ENCODE results near the gene INSL3. TPM values are rescaled to one million over a fixed set of nuclear protein-coding genes. Genes with fewer than 3 reads are reported as not detected.

INSL3 gene
- polyA plus RNA-seq, 1 of the 3 experiments (the other 2 are of a cell fraction), result 0.21 TPM

GRCh38 chr19:17780781-17781180 lies 40.5 kb downstream of the INSL3 start:
- 86% methylated on average over 1 of the region's 2 CpGs for WGBS (ENCODE audit: low lambda C conversion rate)
- Histone ChIP-seq H3K4me2 (no peak overlapping the region), H2AFZ (ENCODE audit: low read depth) (no peak overlapping the region), H3K4me1 (ENCODE audit: control insufficient read depth in 1 of 2, insufficient read depth in 2 of 2, low read depth in 1 of 2, low read length in 1 of 2) (peaks cover 0 to 3% of the 10 kb centered on the region in 2 experiments; a peak in 1 of 4 replicates), H3F3A (replicated peaks; ENCODE audit: insufficient read depth) (no peaks in the 10 kb centered on the region), H3K9me2 (no peaks in the 10 kb centered on the region), H3K9me3 (no peaks in the 10 kb centered on the region), H3K9ac (no peak overlapping the region), H3K36me3 (replicated peaks in 1 of 2; ENCODE audit: control insufficient read depth in 1 of 2, insufficient read depth in 2 of 2, low read length in 1 of 2) (no peaks in the 10 kb centered on the region), H3K27ac (ENCODE audit: low read depth in 2 of 2, low read length in 1 of 2) (no peak overlapping the region), H3K27me3 (ENCODE audit: insufficient read depth) (no peaks in the 10 kb centered on the region), H4K20me1 (ENCODE audit: insufficient read depth) (no peaks in the 10 kb centered on the region), H3K79me2 (ENCODE audit: insufficient read depth) (no peaks in the 10 kb centered on the region), H3K4me3 (ENCODE audit: low read depth in 2 of 2, low read length in 1 of 2) (no peak overlapping the region)
- CTCF ChIA-PET, result interaction anchor here (1.5 to 1.9 kb wide), 2 partner anchors 75 to 76 kb away, joined by 4 to 7 read pairs; no protein-coding TSS in a partner anchor
- no peak for DNase-seq
- TF ChIP-seq PBX3 (IDR thresholded peaks at IDR 0.05) (no peak), FOSL2 (IDR thresholded peaks at IDR 0.05; ENCODE audit: borderline replicate concordance, low read depth) (no peak), YY1 (IDR thresholded peaks at IDR 0.05; ENCODE audit: low read depth) (no peak), NRF1 (IDR thresholded peaks at IDR 0.05; ENCODE audit: low read depth, low read length) (no peak), RCOR1 (IDR thresholded peaks at IDR 0.05; ENCODE audit: low read length) (no peak), SMC3 (IDR thresholded peaks at IDR 0.05; ENCODE audit: low read depth, low read length) (no peak), MAX (IDR thresholded peaks at IDR 0.05; ENCODE audit: low read depth) (no peak), MXI1 (IDR thresholded peaks at IDR 0.05; ENCODE audit: low read depth, low read length) (no peak), TEAD4 (IDR thresholded peaks at IDR 0.05; ENCODE audit: borderline replicate concordance, insufficient read depth) (no peak), SIN3A (IDR thresholded peaks at IDR 0.05; ENCODE audit: borderline replicate concordance, low read depth, low read length) (no peak), IRF3 (IDR thresholded peaks at IDR 0.05; ENCODE audit: low read depth, low read length) (no peak), TAF1 (IDR thresholded peaks at IDR 0.05; ENCODE audit: borderline replicate concordance, low read depth, low read length) (no peak), POLR2AphosphoS5 (IDR thresholded peaks at IDR 0.05; ENCODE audit: low read depth, low read length) (no peak), TCF12 (IDR thresholded peaks at IDR 0.05) (no peak), USF2 (IDR thresholded peaks at IDR 0.05; ENCODE audit: borderline replicate concordance, low read depth, low read length) (no peak), FOXM1 (IDR thresholded peaks at IDR 0.05; ENCODE audit: low read depth) (no peak), FOXJ3 (CRISPR knock-in tag; IDR thresholded peaks at IDR 0.05) (no peak), ZBTB33 (IDR thresholded peaks at IDR 0.05; ENCODE audit: borderline replicate concordance, low read depth) (no peak)
- POLR2A ChIA-PET, result no interaction called here

All from SK-N-SH (cell line).